ENCODE results near the gene VWA1.

Gene VWA1

GRCh38 chr1:1435106-1435903 lies at the start of gene VWA1:
Gene VWA1 (plus strand): TSS chr1:1435690. CDS start chr1:1435749, 59 bp downstream.
- Histone ChIP-seq H3K4me3 (ENCODE audit: low read depth in 1 of 2, low read length in 2 of 2) (peak within 1 kb of the TSS; percentile 59 to 70), H3K9me3 (ENCODE audit: control insufficient read depth in 1 of 2, low read length in 2 of 2) (no peaks in the 10 kb centered on the region), H3K4me1 (ENCODE audit: control insufficient read depth in 1 of 2, insufficient read depth in 2 of 2, low read length in 2 of 2) (peaks cover 6 to 78% of the 10 kb centered on the region in 2 donors), H3K36me3 (ENCODE audit: control insufficient read depth in 1 of 2, insufficient read depth in 2 of 2, low read length in 2 of 2) (peaks cover 0 to 7% of the 10 kb centered on the region in 2 donors), H3K27ac (ENCODE audit: low read length) (peak within 1 kb of the TSS; percentile 84), H3K27me3 (ENCODE audit: low read depth, low read length) (peaks cover 3% of the 10 kb centered on the region)

- no peak overlapping the region for H3K4me3 ChIP-seq (ENCODE audit: low read depth in 1 of 2, low read length in 2 of 2)
- H3K36me3 ChIP-seq (ENCODE audit: control insufficient read depth in 1 of 2, insufficient read depth in 2 of 2, low read length in 2 of 2), result peaks cover 38 to 58% of the 10 kb centered on the region in 2 donors
- no peaks in the 10 kb centered on the region for H3K27me3 ChIP-seq (ENCODE audit: low read depth, low read length)
- no peaks in the 10 kb centered on the region for H3K9me3 ChIP-seq (ENCODE audit: control insufficient read depth in 1 of 2, low read length in 2 of 2)
- no peak overlapping the region for H3K27ac ChIP-seq (ENCODE audit: low read length)
- no peaks in the 10 kb centered on the region for H3K4me1 ChIP-seq (ENCODE audit: control insufficient read depth in 1 of 2, insufficient read depth in 2 of 2, low read length in 2 of 2)
Measured at GRCh38 chr1:1385931-1386330, 49.6 kb upstream of the VWA1 start.

GRCh38 chr1:1387098-1388077 lies 48.1 kb upstream of the VWA1 start:
- Histone ChIP-seq H3K36me3 (ENCODE audit: control insufficient read depth in 1 of 2, insufficient read depth in 2 of 2, low read length in 2 of 2) (peaks cover 52 to 64% of the 10 kb centered on the region in 2 donors), H3K4me1 (ENCODE audit: control insufficient read depth in 1 of 2, insufficient read depth in 2 of 2, low read length in 2 of 2) (no peaks in the 10 kb centered on the region), H3K9me3 (ENCODE audit: control insufficient read depth in 1 of 2, low read length in 2 of 2) (no peaks in the 10 kb centered on the region), H3K27ac (ENCODE audit: low read length) (no peak overlapping the region), H3K27me3 (ENCODE audit: low read depth, low read length) (no peaks in the 10 kb centered on the region), H3K4me3 (ENCODE audit: low read depth in 1 of 2, low read length in 2 of 2) (no peak overlapping the region)

GRCh38 chr1:1388078-1388472 lies 47.4 kb upstream of the VWA1 start:
- H3K9me3 ChIP-seq (ENCODE audit: control insufficient read depth in 1 of 2, low read length in 2 of 2), result no peaks in the 10 kb centered on the region
- H3K27me3 ChIP-seq (ENCODE audit: low read depth, low read length), result no peaks in the 10 kb centered on the region
- H3K4me3 ChIP-seq (ENCODE audit: low read depth in 1 of 2, low read length in 2 of 2), result no peak overlapping the region
- peaks cover 59 to 71% of the 10 kb centered on the region in 2 donors for H3K36me3 ChIP-seq (ENCODE audit: control insufficient read depth in 1 of 2, insufficient read depth in 2 of 2, low read length in 2 of 2)
- H3K4me1 ChIP-seq (ENCODE audit: control insufficient read depth in 1 of 2, insufficient read depth in 2 of 2, low read length in 2 of 2), result no peaks in the 10 kb centered on the region
- no peak overlapping the region for H3K27ac ChIP-seq (ENCODE audit: low read length)

GRCh38 chr1:1390675-1391074 lies 44.8 kb upstream of the VWA1 start:
- H3K36me3 ChIP-seq (ENCODE audit: control insufficient read depth in 1 of 2, insufficient read depth in 2 of 2, low read length in 2 of 2), result peaks cover 76 to 90% of the 10 kb centered on the region in 2 donors
- no peak overlapping the region for H3K27ac ChIP-seq (ENCODE audit: low read length)
- peaks cover 0 to 6% of the 10 kb centered on the region in 2 donors for H3K4me1 ChIP-seq (ENCODE audit: control insufficient read depth in 1 of 2, insufficient read depth in 2 of 2, low read length in 2 of 2)
- H3K9me3 ChIP-seq (ENCODE audit: control insufficient read depth in 1 of 2, low read length in 2 of 2), result no peaks in the 10 kb centered on the region
- no peaks in the 10 kb centered on the region for H3K27me3 ChIP-seq (ENCODE audit: low read depth, low read length)
- no peak overlapping the region for H3K4me3 ChIP-seq (ENCODE audit: low read depth in 1 of 2, low read length in 2 of 2)

GRCh38 chr1:1391225-1391624 lies 44.3 kb upstream of the VWA1 start:
- Histone ChIP-seq H3K4me3 (ENCODE audit: low read depth in 1 of 2, low read length in 2 of 2) (no peak overlapping the region), H3K27me3 (ENCODE audit: low read depth, low read length) (no peaks in the 10 kb centered on the region), H3K9me3 (ENCODE audit: control insufficient read depth in 1 of 2, low read length in 2 of 2) (no peaks in the 10 kb centered on the region), H3K4me1 (ENCODE audit: control insufficient read depth in 1 of 2, insufficient read depth in 2 of 2, low read length in 2 of 2) (peaks cover 0 to 6% of the 10 kb centered on the region in 2 donors), H3K36me3 (ENCODE audit: control insufficient read depth in 1 of 2, insufficient read depth in 2 of 2, low read length in 2 of 2) (peaks cover 72 to 87% of the 10 kb centered on the region in 2 donors), H3K27ac (ENCODE audit: low read length) (no peak overlapping the region)

- H3K9me3 ChIP-seq (ENCODE audit: control insufficient read depth in 1 of 2, low read length in 2 of 2), result no peaks in the 10 kb centered on the region
- H3K4me3 ChIP-seq (ENCODE audit: low read depth in 1 of 2, low read length in 2 of 2), result no peak overlapping the region
- peaks cover 61 to 82% of the 10 kb centered on the region in 2 donors for H3K36me3 ChIP-seq (ENCODE audit: control insufficient read depth in 1 of 2, insufficient read depth in 2 of 2, low read length in 2 of 2)
- H3K4me1 ChIP-seq (ENCODE audit: control insufficient read depth in 1 of 2, insufficient read depth in 2 of 2, low read length in 2 of 2), result peaks cover 4 to 15% of the 10 kb centered on the region in 2 donors
- no peak overlapping the region for H3K27ac ChIP-seq (ENCODE audit: low read length)
- H3K27me3 ChIP-seq (ENCODE audit: low read depth, low read length), result no peaks in the 10 kb centered on the region
Measured at GRCh38 chr1:1393014-1393413, 42.5 kb upstream of the VWA1 start.

- Histone ChIP-seq H3K4me3 (ENCODE audit: low read depth in 1 of 2, low read length in 2 of 2) (no peak overlapping the region), H3K27me3 (ENCODE audit: low read depth, low read length) (no peaks in the 10 kb centered on the region), H3K4me1 (ENCODE audit: control insufficient read depth in 1 of 2, insufficient read depth in 2 of 2, low read length in 2 of 2) (peaks cover 8 to 19% of the 10 kb centered on the region in 2 donors), H3K36me3 (ENCODE audit: control insufficient read depth in 1 of 2, insufficient read depth in 2 of 2, low read length in 2 of 2) (peaks cover 60 to 80% of the 10 kb centered on the region in 2 donors), H3K27ac (ENCODE audit: low read length) (no peak overlapping the region), H3K9me3 (ENCODE audit: control insufficient read depth in 1 of 2, low read length in 2 of 2) (no peaks in the 10 kb centered on the region)
Measured at GRCh38 chr1:1393428-1393827, 42.1 kb upstream of the VWA1 start.

GRCh38 chr1:1394116-1394515 lies 41.4 kb upstream of the VWA1 start:
- H3K27me3 ChIP-seq (ENCODE audit: low read depth, low read length), result no peaks in the 10 kb centered on the region
- H3K27ac ChIP-seq (ENCODE audit: low read length), result no peak overlapping the region
- H3K36me3 ChIP-seq (ENCODE audit: control insufficient read depth in 1 of 2, insufficient read depth in 2 of 2, low read length in 2 of 2), result peaks cover 60 to 75% of the 10 kb centered on the region in 2 donors

GRCh38 chr1:1395166-1395565 lies 40.3 kb upstream of the VWA1 start:
- peaks cover 11 to 24% of the 10 kb centered on the region in 2 donors for H3K4me1 ChIP-seq (ENCODE audit: control insufficient read depth in 1 of 2, insufficient read depth in 2 of 2, low read length in 2 of 2)
- H3K9me3 ChIP-seq (ENCODE audit: control insufficient read depth in 1 of 2, low read length in 2 of 2), result no peaks in the 10 kb centered on the region
- H3K27me3 ChIP-seq (ENCODE audit: low read depth, low read length), result no peaks in the 10 kb centered on the region
- peaks cover 52 to 65% of the 10 kb centered on the region in 2 donors for H3K36me3 ChIP-seq (ENCODE audit: control insufficient read depth in 1 of 2, insufficient read depth in 2 of 2, low read length in 2 of 2)
- H3K27ac ChIP-seq (ENCODE audit: low read length), result no peak overlapping the region
- no peak overlapping the region for H3K4me3 ChIP-seq (ENCODE audit: low read depth in 1 of 2, low read length in 2 of 2)

More at GRCh38 chr1:1394116-1394515, 41.4 kb upstream of the VWA1 start:
- Histone ChIP-seq H3K4me3 (ENCODE audit: low read depth in 1 of 2, low read length in 2 of 2) (no peak overlapping the region), H3K4me1 (ENCODE audit: control insufficient read depth in 1 of 2, insufficient read depth in 2 of 2, low read length in 2 of 2) (peaks cover 8 to 21% of the 10 kb centered on the region in 2 donors), H3K9me3 (ENCODE audit: control insufficient read depth in 1 of 2, low read length in 2 of 2) (no peaks in the 10 kb centered on the region)

All from muscle layer of duodenum (tissue), 2 donors.